ENCODE data around the gene LFNG. TPM values are rescaled to one million over a fixed set of nuclear protein-coding genes. Genes with fewer than 3 reads are reported as not detected.

Gene LFNG
- total and polyA plus RNA-seq, 2 donors (not counting 1 experiment from before 2014, with no cell fraction given): 73.3 to 208 TPM

GRCh38 chr7:2508327-2509215 is 11.0 kb upstream of the LFNG start:
- Histone ChIP-seq H4K20me1 (ENCODE audit: control insufficient read depth, insufficient read depth, low read length, poor library complexity, severe bottlenecking) (no peaks in the 10 kb centered on the region), H3K36me3 (replicated peaks in 1 of 2; ENCODE audit: control extremely low read depth in 1 of 2, control insufficient read depth in 1 of 2, extremely low read depth in 1 of 2, insufficient read depth in 2 of 2, low read length in 1 of 2) (no peaks in the 10 kb centered on the region), H2AFZ (ENCODE audit: insufficient read depth, low read depth, low read length, poor library complexity, severe bottlenecking) (peak overlapping the region; percentile 21), H3K27me3 (replicated peaks in 1 of 4; ENCODE audit: control extremely low read depth in 1 of 4, control insufficient read depth in 3 of 4, insufficient read depth in 4 of 4, low read length in 3 of 4) (no peaks in the 10 kb centered on the region), H3K4me1 (ENCODE audit: control insufficient read depth in 2 of 2, insufficient read depth in 2 of 2, low read length in 2 of 2) (peaks cover 58 to 63% of the 10 kb centered on the region in 2 donors), H3K4me2 (replicated peaks; ENCODE audit: low read depth, low read length, poor library complexity, severe bottlenecking) (peak overlapping the region; percentile 93), H3K9ac (ENCODE audit: low read length) (peak overlapping the region; percentile 70), H3K4me3 (ENCODE audit: control extremely low read depth in 1 of 5, extremely low read depth in 1 of 5, insufficient read depth in 1 of 5, low read depth in 2 of 5, low read length in 4 of 5) (peak overlapping the region in 4 of 5 experiments; percentile 25 to 46 (median 34)), H3K79me2 (ENCODE audit: control insufficient read depth, insufficient read depth, low read length) (peaks cover 17% of the 10 kb centered on the region), H3K9me3 (ENCODE audit: control extremely low read depth in 1 of 3, control insufficient read depth in 2 of 3, insufficient read depth in 1 of 3, low read length in 2 of 3) (no peaks in the 10 kb centered on the region), H3K27ac (ENCODE audit: low read length in 2 of 2) (peak overlapping the region; percentile 99 to 100)
- no peaks in the 10 kb centered on the region for H3K9me3 Mint-ChIP-seq (ENCODE audit: insufficient read depth)
- POLR2A ChIA-PET: interaction anchor here (0.5 to 7.5 kb wide), 6 partner anchors 10 to 126 kb away, joined by 3 to 340 read pairs (median 6); partner anchors contain the start of genes BRAT1 and LFNG
- no peak for TF ChIP-seq EZH2 (IDR thresholded peaks at IDR 0.05; ENCODE audit: borderline replicate concordance, insufficient read depth, low read depth, low read length, poor library complexity, severe bottlenecking)
- no peak for TF ChIP-seq CTCF (IDR thresholded peaks at IDR 0.05)
- 9% methylated on average over 42 of the region's 43 CpGs for WGBS (ENCODE audit: insufficient coverage)
- H3K27ac Mint-ChIP-seq: peak overlapping the region; percentile 99
- peaks cover 67% of the 10 kb centered on the region for H3K4me1 Mint-ChIP-seq
- CTCF ChIA-PET: interaction anchor here (0.7 to 5.0 kb wide), 11 partner anchors 10 to 201 kb away, joined by 3 to 34 read pairs (median 4); no protein-coding TSS in a partner anchor
- peak overlapping the region; percentile 88 for H3K4me3 Mint-ChIP-seq
- H3K27me3 Mint-ChIP-seq: no peaks in the 10 kb centered on the region
- DNase-seq: peak; percentile 90
- ATAC-seq (ENCODE audit: low read depth): peak; percentile 48
- intact Hi-C loops (cut with micrococcal nuclease): loop anchor here (1.0 kb wide), 2 partner anchors 47 to 105 kb away; partner anchors contain the start of genes BRAT1 and CHST12

All from B cell (primary cell).